Astrocyte (in vitro differentiated cells and primary cell): ENCODE results near the gene CCDC169. TPM values are rescaled to one million over a fixed set of nuclear protein-coding genes. Genes with fewer than 3 reads are reported as not detected.

Source experiments
- DNase-seq: peaks from one replicate; pipeline ENCODE4 v3.0.0-alpha.2; 2010; ENCODE audit warnings: low read depth
- FAIRE-seq: peaks from 2 replicates; lab custom pipeline; 2011; peaks lifted over from hg19 to GRCh38; lab: Jason Lieb, UNC
- H2AFZ ChIP-seq: 2 replicates; pipeline ENCODE4 v1.6.0; 2012; ENCODE audit warnings: low read depth, low read length, inconsistent platforms
- H3K27ac ChIP-seq: 2 replicates; pipeline ENCODE4 v1.5.1; 2011; ENCODE audit warnings: low read depth, low read length, inconsistent platforms
- H3K27me3 ChIP-seq: 2 replicates; pipeline ENCODE4 v1.6.0; 2011; ENCODE audit warnings: low read length, inconsistent platforms; ENCODE audit not compliant: insufficient read depth
- H3K36me3 ChIP-seq: 2 replicates; pipeline ENCODE4 v1.5.1; 2011; ENCODE audit warnings: low read length, inconsistent platforms; ENCODE audit not compliant: insufficient read depth
- H3K4me1 ChIP-seq: 2 replicates; pipeline ENCODE4 v1.5.1; 2011; ENCODE audit warnings: low read length, inconsistent platforms; ENCODE audit not compliant: insufficient read depth
- H3K4me2 ChIP-seq: 2 replicates; pipeline ENCODE4 v1.6.0; 2012; ENCODE audit warnings: low read length, inconsistent platforms
- H3K4me3 ChIP-seq: 2 replicates; pipeline ENCODE4 v1.5.1; 2011; ENCODE audit warnings: low read depth, mild to moderate bottlenecking, low read length, inconsistent platforms; ENCODE audit not compliant: insufficient read depth
- H3K79me2 ChIP-seq: 2 replicates; pipeline ENCODE4 v1.6.0; 2012; ENCODE audit warnings: mild to moderate bottlenecking, low read length, inconsistent platforms; ENCODE audit not compliant: insufficient read depth
- H3K9ac ChIP-seq: 2 replicates; pipeline ENCODE4 v1.6.0; 2012; ENCODE audit warnings: mild to moderate bottlenecking, low read length, inconsistent platforms
- H3K9me3 ChIP-seq: 2 replicates; pipeline ENCODE4 v1.5.1; 2012; ENCODE audit warnings: low read depth, mild to moderate bottlenecking, low read length, inconsistent platforms; ENCODE audit not compliant: insufficient read depth
- H4K20me1 ChIP-seq: 2 replicates; pipeline ENCODE4 v1.6.0; 2012; ENCODE audit warnings: low read length, inconsistent platforms; ENCODE audit not compliant: insufficient read depth
- H3K27ac Mint-ChIP-seq: one replicate; pipeline ENCODE4 v1.8.0; 2021; ENCODE audit warnings: mild to moderate bottlenecking, mixed read lengths; ENCODE audit not compliant: unreplicated experiment
- H3K27me3 Mint-ChIP-seq: one replicate; pipeline ENCODE4 v1.8.0; 2021; ENCODE audit warnings: low read depth, mixed read lengths; ENCODE audit not compliant: unreplicated experiment
- H3K36me3 Mint-ChIP-seq: one replicate; pipeline ENCODE4 v1.8.0; 2021; ENCODE audit warnings: low read depth, mixed read lengths; ENCODE audit not compliant: unreplicated experiment
- H3K4me1 Mint-ChIP-seq: one replicate; pipeline ENCODE4 v1.8.0; 2021; ENCODE audit warnings: low read depth, mixed read lengths; ENCODE audit not compliant: unreplicated experiment
- H3K4me3 Mint-ChIP-seq: one replicate; pipeline ENCODE4 v1.8.0; 2021; ENCODE audit warnings: mild to moderate bottlenecking, moderate library complexity, mixed read lengths; ENCODE audit not compliant: unreplicated experiment
- H3K9me3 Mint-ChIP-seq: one replicate; pipeline ENCODE4 v1.8.0; 2021; ENCODE audit warnings: mild to moderate bottlenecking, mixed read lengths; ENCODE audit not compliant: unreplicated experiment
- CTCF ChIP-seq: IDR thresholded peaks from 2 replicates; pipeline ENCODE4 v1.5.1; 2011; ENCODE audit warnings: low read depth, mild to moderate bottlenecking, inconsistent platforms, low read length, moderate library complexity; ENCODE audit not compliant: insufficient read depth
- EZH2 ChIP-seq: IDR thresholded peaks from 2 replicates; pipeline ENCODE4 v1.6.1; 2012; ENCODE audit warnings: mild to moderate bottlenecking, low read length, inconsistent platforms; ENCODE audit not compliant: insufficient read depth
- total RNA-seq: library from RNA; stranded (reverse); gene quantifications from 2 replicates; pipeline ENCODE4 v1.2.1, GENCODE V29; 2021

CCDC169 gene
- total RNA-seq, 1 donor from 2014 or later, result 0.98 TPM

GRCh38 chr13:36193151-36193855 lies 104.3 kb downstream of the CCDC169 start:
- Mint-ChIP-seq H3K4me1 (peaks cover 9% of the 10 kb centered on the region), H3K27me3 (no peaks in the 10 kb centered on the region), H3K27ac (peak overlapping the region; percentile 48), H3K9me3 (no peaks in the 10 kb centered on the region), H3K4me3 (no peak overlapping the region), H3K36me3 (no peaks in the 10 kb centered on the region)
- peaks cover 7% of the 10 kb centered on the region for H3K4me1 ChIP-seq
- peak overlapping the region; percentile 64 for H3K27ac ChIP-seq
- no peaks in the 10 kb centered on the region for H3K36me3 ChIP-seq
- no peak overlapping the region for H3K4me3 ChIP-seq
- peak overlapping the region; percentile 28 for H3K9ac ChIP-seq
- TF ChIP-seq CTCF, result no peak
- TF ChIP-seq EZH2, result no peak
- H3K27me3 ChIP-seq, result no peaks in the 10 kb centered on the region
- no peak overlapping the region for H2AFZ ChIP-seq
- H4K20me1 ChIP-seq, result no peaks in the 10 kb centered on the region
- DNase-seq (peak; percentile 31), FAIRE-seq (no peak)
- H3K79me2 ChIP-seq, result no peaks in the 10 kb centered on the region
- H3K9me3 ChIP-seq, result no peaks in the 10 kb centered on the region
- H3K4me2 ChIP-seq, result peak overlapping the region; percentile 52

- no peak overlapping the region for H3K27ac Mint-ChIP-seq
- Histone ChIP-seq H3K79me2 (no peaks in the 10 kb centered on the region), H3K9me3 (no peaks in the 10 kb centered on the region)
Observed at GRCh38 chr13:36192166-36192565, 105.4 kb downstream of the CCDC169 start.

More at GRCh38 chr13:36192166-36192565, 105.4 kb downstream of the CCDC169 start:
- no peak for DNase-seq
- Histone ChIP-seq H4K20me1 (no peaks in the 10 kb centered on the region), H3K27ac (no peak overlapping the region), H3K36me3 (no peaks in the 10 kb centered on the region), H3K27me3 (no peaks in the 10 kb centered on the region), H3K4me3 (no peak overlapping the region), H3K9ac (no peak overlapping the region), H2AFZ (no peak overlapping the region), H3K4me2 (no peak overlapping the region), H3K4me1 (peaks cover 7% of the 10 kb centered on the region)
- peaks cover 9% of the 10 kb centered on the region for H3K4me1 Mint-ChIP-seq
- TF ChIP-seq EZH2 (no peak), CTCF (no peak)
- no peak overlapping the region for H3K4me3 Mint-ChIP-seq
- no peaks in the 10 kb centered on the region for H3K36me3 Mint-ChIP-seq
- no peaks in the 10 kb centered on the region for H3K27me3 Mint-ChIP-seq
- no peak for FAIRE-seq
- no peaks in the 10 kb centered on the region for H3K9me3 Mint-ChIP-seq
